GM12878 (cell line): ENCODE data around the gene TMEM182. TPM values are rescaled to one million over a fixed set of nuclear protein-coding genes. Genes with fewer than 3 reads are reported as not detected.

Source experiments
- ATAC-seq: fragments of 200-7000 bp; cut with Tn5 transposase; 3 replicates; pipeline ENCODE4 v1.9.1; 2020; ENCODE audit warnings: mild to moderate bottlenecking, moderate library complexity
- BruUV-seq: library from RNA; stranded (reverse); fragments of 400-500 nt; replicated peaks from 2 replicates; lab custom pipeline; 2021; lab: Mats Ljungman, UMichigan
- CTCF ChIA-PET: fragments of 300-600 bp; sonication (Branson Sonifier 250); formaldehyde crosslinking; extraction: SDS; loops from one replicate; lab custom pipeline; 2021; ENCODE audit warnings: inconsistent platforms; lab: Yijun Ruan, JAX
- POLR2A ChIA-PET: fragments of 350-600 bp; formaldehyde crosslinking; extraction: SDS; loops from one replicate; lab custom pipeline; 2021; ENCODE audit warnings: inconsistent platforms; lab: Charles Lee
- RAD21 ChIA-PET: fragments of 300-600 bp; sonication (Branson Sonifier 250); formaldehyde crosslinking; loops from one replicate; lab custom pipeline; 2023; ENCODE audit warnings: antibody characterized with exemption; ENCODE audit not compliant: unreplicated experiment; lab: Charles Lee
- SMC1A ChIA-PET: fragments of 300-600 bp; sonication (Branson Sonifier 250); formaldehyde crosslinking; loops from one replicate; lab custom pipeline; 2023; ENCODE audit not compliant: unreplicated experiment, uncharacterized antibody; lab: Charles Lee
- DNase-seq: peaks from one replicate; pipeline ENCODE4 v3.0.0-alpha.2; 2011; ENCODE audit warnings: low read depth, low spot score
- FAIRE-seq: peaks from 3 replicates; lab custom pipeline; 2011; peaks lifted over from hg19 to GRCh38; lab: Jason Lieb, UNC
- H2AFZ ChIP-seq: 2 replicates; pipeline ENCODE4 v1.6.0; 2011; ENCODE audit warnings: low read depth, low read length, control low read depth; ENCODE audit not compliant: control insufficient read depth
- H3K27ac ChIP-seq: 2 replicates; pipeline ENCODE4 v1.5.1; 2011; ENCODE audit warnings: control low read depth; ENCODE audit not compliant: control insufficient read depth, insufficient read depth
- H3K27me3 ChIP-seq, 2 experiments: replicated peaks in 1 of 2; 2 replicates each; pipeline versions ENCODE4 v1.6.0 to v1.6.1; 2011; ENCODE audit warnings: low read length in 1 of 2; ENCODE audit not compliant: control insufficient read depth in 2 of 2, insufficient read depth in 2 of 2
- H3K36me3 ChIP-seq, 2 experiments: 2 replicates each; pipeline ENCODE4 v1.5.1; 2011; ENCODE audit warnings: low read length in 1 of 2; ENCODE audit not compliant: control insufficient read depth in 2 of 2, insufficient read depth in 2 of 2
- H3K4me1 ChIP-seq: 2 replicates; pipeline ENCODE4 v1.6.1; 2011; ENCODE audit warnings: mild to moderate bottlenecking, low read length, moderate library complexity, mixed read lengths; ENCODE audit not compliant: control insufficient read depth, insufficient read depth
- H3K4me2 ChIP-seq: 2 replicates; pipeline ENCODE4 v1.6.0; 2011; ENCODE audit warnings: control low read depth; ENCODE audit not compliant: control insufficient read depth, insufficient read depth
- H3K4me3 ChIP-seq: fragments of 200-600 bp; sonication (generic); 2 replicates; pipeline ENCODE4 v1.5.1; 2016
- H3K79me2 ChIP-seq: 2 replicates; pipeline ENCODE4 v1.6.0; 2011; ENCODE audit warnings: low read length; ENCODE audit not compliant: control insufficient read depth, insufficient read depth
- H3K9ac ChIP-seq: 2 replicates; pipeline ENCODE4 v1.8.0; 2011; ENCODE audit warnings: low read length, control low read depth, mixed read lengths; ENCODE audit not compliant: control insufficient read depth, insufficient read depth
- H3K9me3 ChIP-seq: replicated peaks from 3 replicates; pipeline ENCODE4 v1.5.1; 2011; ENCODE audit warnings: mild to moderate bottlenecking, low read length; ENCODE audit not compliant: control insufficient read depth, insufficient read depth
- H4K20me1 ChIP-seq: 2 replicates; pipeline ENCODE4 v1.6.0; 2011; ENCODE audit not compliant: control insufficient read depth, insufficient read depth
- BRCA1 ChIP-seq: IDR thresholded peaks from 2 replicates; pipeline ENCODE4 v1.6.1; 2011; ENCODE audit warnings: low read depth, low read length, improper control_type of control experiment
- CBX5 ChIP-seq: sonication (generic); IDR thresholded peaks from 2 replicates; pipeline ENCODE4 v1.6.1; 2016; ENCODE audit warnings: low read depth, moderate library complexity, mild to moderate bottlenecking, inconsistent platforms
- ESRRA ChIP-seq: IDR thresholded peaks from 2 replicates; pipeline ENCODE4 v1.6.1; 2012; ENCODE audit warnings: mild to moderate bottlenecking, low read length, improper control_type of control experiment
- MEF2B ChIP-seq: fragments of 450-650 bp; IDR thresholded peaks from 2 replicates; pipeline ENCODE4 v1.6.1; 2018; ENCODE audit warnings: mild to moderate bottlenecking, moderate library complexity; ENCODE audit not compliant: partially characterized antibody, poor library complexity, severe bottlenecking
- MLLT1 ChIP-seq: fragments of 450-650 bp; IDR thresholded peaks from 2 replicates; pipeline ENCODE4 v1.6.1; 2016; ENCODE audit warnings: mild to moderate bottlenecking
- NFXL1 ChIP-seq: fragments of 450-650 bp; IDR thresholded peaks from 2 replicates; pipeline ENCODE4 v1.6.1; 2017; ENCODE audit warnings: antibody characterized with exemption, mild to moderate bottlenecking, borderline replicate concordance
- PML ChIP-seq: IDR thresholded peaks from 2 replicates; pipeline ENCODE4 v1.6.1; 2012; ENCODE audit warnings: low read length, inconsistent platforms
- POLR2A ChIP-seq: IDR thresholded peaks from 2 replicates; pipeline ENCODE4 v1.6.1; 2011; ENCODE audit warnings: low read depth, mild to moderate bottlenecking, low read length
- SIX5 ChIP-seq: IDR thresholded peaks from 2 replicates; pipeline ENCODE4 v1.6.1; 2011; ENCODE audit warnings: mild to moderate bottlenecking, low read depth, low read length, moderate library complexity; ENCODE audit not compliant: severe bottlenecking
- SMAD5 ChIP-seq: IDR thresholded peaks from 2 replicates; pipeline ENCODE4 v1.6.1; 2016; ENCODE audit warnings: antibody characterized with exemption, low read depth
- SP1 ChIP-seq: IDR thresholded peaks from one replicate; pipeline ENCODE4 v1.6.1; 2011; ENCODE audit warnings: low read depth, low read length
- SRF ChIP-seq, 2 experiments: IDR thresholded peaks; 2 replicates each; pipeline ENCODE4 v1.6.1; 2011; ENCODE audit warnings: low read depth in 2 of 2, low read length in 2 of 2, mild to moderate bottlenecking in 1 of 2, moderate library complexity in 1 of 2
- USF1 ChIP-seq: IDR thresholded peaks from 2 replicates; pipeline ENCODE4 v1.6.1; 2011; ENCODE audit warnings: borderline replicate concordance, low read depth, mild to moderate bottlenecking, moderate library complexity, mixed read lengths, low read length; ENCODE audit not compliant: insufficient read depth; ENCODE audit errors: extremely low read length
- YY1 ChIP-seq: IDR thresholded peaks from 2 replicates; pipeline ENCODE4 v1.6.1; 2011; ENCODE audit warnings: low read depth, mild to moderate bottlenecking, low read length
- ZBTB33 ChIP-seq: fragments of 450-650 bp; IDR thresholded peaks from 2 replicates; pipeline ENCODE4 v1.6.1; 2017; ENCODE audit warnings: mild to moderate bottlenecking
- WGBS: methylation state at CpG from one replicate; pipeline ENCODE4 v1.1.6; 2016; ENCODE audit warnings: low lambda C conversion rate; ENCODE audit not compliant: insufficient replicate concordance, insufficient coverage; ENCODE audit errors: missing lambda C conversion rate; 5-methylcytosine and 5-hydroxymethylcytosine counted together
- in situ Hi-C: fragments of 300-500 bp; cut with MboI; formaldehyde crosslinking; loops from 9 replicates; pipeline ENCODE4 v1.14.3; 2018; ENCODE audit warnings: mixed read lengths
- intact Hi-C: fragments of 100-400 bp; cut with micrococcal nuclease; formaldehyde crosslinking; loops from one replicate; pipeline ENCODE4 v1.14.2; 2022; ENCODE audit not compliant: unreplicated experiment
- polyA plus RNA-seq, 11 experiments: library from polyadenylated mRNA; depleted of rRNA in 4 of 11; unstranded in 6 of 11; stranded (reverse) in 5 of 11; fragments of >200 nt; fragmentation: Nextera tagmentation in 4 of 11; fragmentation: Illumina TruSeq in 1 of 11; extraction: Ambion mirVana in 4 of 11; extraction: Trizol in 1 of 11; gene quantifications; 1 replicate in 1 of 11; 2 replicates in 10 of 11; pipeline versions ENCODE4 v1.2.1 to v1.2.3, GENCODE V29; 2011 to 2016; ENCODE audit warnings: inconsistent platforms in 2 of 11, missing spikeins in 2 of 11, low read depth in 1 of 11
- total RNA-seq, 4 experiments: library from RNA; depleted of rRNA in 3 of 4; stranded (reverse); fragments of >200 nt in 3 of 4; fragmentation: Illumina TruSeq in 1 of 4; extraction: Trizol in 1 of 4; gene quantifications; 2 replicates each; pipeline versions ENCODE4 v1.2.1 to v1.2.3, GENCODE V29; 2013 to 2021

TMEM182 gene
- total and polyA plus RNA-seq, 10 of the 15 experiments (the other 5 are each of a cell fraction or from before 2014, with no cell fraction given), result 1.8 to 5.4 (median 3.1) TPM

- DNase-seq, result no peak
- Histone ChIP-seq H3K4me2 (no peak overlapping the region), H4K20me1 (no peaks in the 10 kb centered on the region), H3K9me3 (no peaks in the 10 kb centered on the region), H3K4me3 (no peak overlapping the region), H3K4me1 (no peaks in the 10 kb centered on the region), H3K27me3 (no peaks in the 10 kb centered on the region), H3K79me2 (no peaks in the 10 kb centered on the region), H2AFZ (no peak overlapping the region), H3K27ac (no peak overlapping the region), H3K9ac (no peak overlapping the region), H3K36me3 (no peaks in the 10 kb centered on the region; a peak in 1 of 4 replicates)
- SMC1A ChIA-PET, result interaction anchor here (0.8 kb wide), 2 partner anchors 9 to 1470 kb away, joined by 3 read pairs; no protein-coding TSS in a partner anchor
- FAIRE-seq, result no peak
- no TSS peak for BruUV-seq
- CTCF ChIA-PET, result interaction anchor here (0.7 to 3.2 kb wide), 2 partner anchors 10 to 14 kb away, joined by 3 to 26 read pairs; no protein-coding TSS in a partner anchor
- in situ Hi-C loops, result no loop called here
- no peak for ATAC-seq
- WGBS, result 91% methylated on average over 3 of the region's 3 CpGs
- RAD21 ChIA-PET, result no interaction called here
- TF ChIP-seq SIX5, result no peak
- no peak for TF ChIP-seq CBX5
- no peak for TF ChIP-seq NFXL1
- no peak for TF ChIP-seq USF1
- TF ChIP-seq SRF (IDR thresholded peaks at IDR 0.05; ENCODE audit: low read depth in 2 of 2, low read length in 2 of 2), result no peak
- no peak for TF ChIP-seq SP1
- TF ChIP-seq ESRRA, result no peak
- no peak for TF ChIP-seq ZBTB33
- TF ChIP-seq MLLT1, result no peak
- no peak for TF ChIP-seq BRCA1
- TF ChIP-seq PML, result no peak
- no peak for TF ChIP-seq MEF2B
- no peak for TF ChIP-seq POLR2A
- no peak for TF ChIP-seq YY1
- no peak for TF ChIP-seq SMAD5
- POLR2A ChIA-PET, result no interaction called here
- intact Hi-C loops, result no loop called here
Measured at GRCh38 chr2:102768253-102768652, 6.4 kb downstream of the TMEM182 start.
